HepG2 (cell line): ENCODE measurements around the gene ANTKMT. TPM values are rescaled to one million over a fixed set of nuclear protein-coding genes. Genes with fewer than 3 reads are reported as not detected.

Experiments
- ATAC-seq: fragments of 200-7000 bp; cut with Tn5 transposase; 3 replicates; pipeline ENCODE4 v1.9.1; 2020; ENCODE audit warnings: mild to moderate bottlenecking, moderate library complexity
- BruUV-seq: library from RNA; stranded (reverse); fragments of 400-500 nt; replicated peaks from 2 replicates; lab custom pipeline; 2021; lab: Mats Ljungman, UMichigan
- CTCF ChIA-PET: fragments of 300-600 bp; formaldehyde crosslinking; extraction: SDS; loops from one replicate; lab custom pipeline; 2021; ENCODE audit warnings: low total read pairs, inconsistent platforms, low intra/inter-chr PET ratio; lab: Yijun Ruan, JAX
- POLR2A ChIA-PET: fragments of 350-600 bp; sonication (Branson Sonifier 250); formaldehyde crosslinking; loops from one replicate; lab custom pipeline; 2020; ENCODE audit warnings: antibody characterized with exemption, inconsistent platforms; lab: Yijun Ruan, JAX
- DNase-seq: peaks from one replicate; pipeline ENCODE4 v3.0.0-alpha.2; 2015; ENCODE audit warnings: low spot score
- FAIRE-seq: peaks from 3 replicates; lab custom pipeline; 2011; peaks lifted over from hg19 to GRCh38; lab: Jason Lieb, UNC
- H2AFZ ChIP-seq: one replicate; pipeline ENCODE4 v1.6.1; 2011; ENCODE audit warnings: low read length, inconsistent platforms
- H3K27ac ChIP-seq: fragments of 300-600 bp; 3 replicates; pipeline ENCODE4 v1.8.0; 2011; ENCODE audit warnings: mixed run types, mild to moderate bottlenecking, mixed read lengths, low read length, inconsistent platforms; ENCODE audit not compliant: insufficient read depth; ENCODE audit errors: extremely low read length
- H3K27me3 ChIP-seq, 2 experiments: fragments of 200-600 bp in 1 of 2; 2 replicates in 1 of 2; 3 replicates in 1 of 2; pipeline versions ENCODE4 v1.6.0 to v1.8.0; 2011; ENCODE audit warnings: low read length in 2 of 2, mild to moderate bottlenecking in 2 of 2, moderate library complexity in 2 of 2, inconsistent platforms in 1 of 2; ENCODE audit not compliant: insufficient read depth in 2 of 2, control insufficient read depth in 1 of 2
- H3K36me3 ChIP-seq, 2 experiments: fragments of 200-600 bp in 1 of 2; replicated peaks in 1 of 2; 2 replicates in 1 of 2; 3 replicates in 1 of 2; pipeline versions ENCODE4 v1.5.1 to v1.8.0; 2011; ENCODE audit warnings: low read length in 2 of 2, inconsistent platforms in 1 of 2; ENCODE audit not compliant: insufficient read depth in 2 of 2, control insufficient read depth in 1 of 2
- H3K4me1 ChIP-seq: 2 replicates; pipeline ENCODE4 v1.5.1; 2012; ENCODE audit warnings: low read length, inconsistent platforms; ENCODE audit not compliant: insufficient read depth
- H3K4me2 ChIP-seq: 2 replicates; pipeline ENCODE4 v1.6.0; 2011; ENCODE audit warnings: low read depth, low read length, inconsistent platforms
- H3K4me3 ChIP-seq, 3 experiments: fragments of 200-600 bp in 1 of 3; sonication (generic), shearing (Covaris generic) in 1 of 3; replicated peaks in 1 of 3; 2 replicates each; pipeline ENCODE4 v1.5.1; 2011 to 2016; ENCODE audit warnings: low read length in 3 of 3, inconsistent platforms in 2 of 3, low read depth in 2 of 3, mild to moderate bottlenecking in 2 of 3, control low read depth in 1 of 3, mixed read lengths in 1 of 3; ENCODE audit not compliant: insufficient read depth in 1 of 3
- H3K79me2 ChIP-seq: one replicate; pipeline ENCODE4 v1.6.1; 2011; ENCODE audit warnings: low read length, inconsistent platforms; ENCODE audit not compliant: insufficient read depth
- H3K9ac ChIP-seq: 2 replicates; pipeline ENCODE4 v1.6.0; 2011; ENCODE audit warnings: mild to moderate bottlenecking, low read depth, low read length, inconsistent platforms; ENCODE audit not compliant: insufficient read depth
- H3K9me3 ChIP-seq: 2 replicates; pipeline ENCODE4 v1.5.1; 2012; ENCODE audit warnings: mild to moderate bottlenecking, low read length
- H4K20me1 ChIP-seq: 2 replicates; pipeline ENCODE4 v1.6.0; 2011; ENCODE audit warnings: inconsistent platforms, mild to moderate bottlenecking, low read length, moderate library complexity; ENCODE audit not compliant: insufficient read depth
- SMAD1 ChIP-seq: sonication (generic); formaldehyde crosslinking; IDR thresholded peaks from 2 replicates; pipeline ENCODE4 v1.4.0; 2020; ENCODE audit warnings: missing genetic modification reagents, low read depth, mild to moderate bottlenecking, borderline replicate concordance
- TEAD2 ChIP-seq: sonication (generic); formaldehyde crosslinking; IDR thresholded peaks from 2 replicates; pipeline ENCODE4 v1.9.0; 2021; ENCODE audit warnings: missing genetic modification reagents
- ZNF263 ChIP-seq: sonication (generic); formaldehyde crosslinking; IDR thresholded peaks from 2 replicates; pipeline ENCODE4 v1.4.0; 2020; ENCODE audit warnings: missing genetic modification reagents
- ZNF607 ChIP-seq: sonication (generic); formaldehyde crosslinking; IDR thresholded peaks from 2 replicates; pipeline ENCODE4 v1.5.1; 2020; ENCODE audit warnings: missing genetic modification reagents, mild to moderate bottlenecking, borderline replicate concordance
- WGBS: methylation state at CpG from one replicate; pipeline ENCODE4 v1.1.6; 2017; ENCODE audit warnings: low lambda C conversion rate; 5-methylcytosine and 5-hydroxymethylcytosine counted together
- in situ Hi-C: cut with HindIII; loops from 2 replicates; pipeline ENCODE4 v1.10.0; 2017; ENCODE audit warnings: low pct_unique_long_range_greater_than_20kb; ENCODE audit not compliant: extremely low pct_ligation_motif_present
- intact Hi-C: fragments of 100-400 bp; cut with micrococcal nuclease; formaldehyde crosslinking; loops from one replicate; pipeline ENCODE4 v1.10.0; 2022; ENCODE audit not compliant: unreplicated experiment
- polyA plus RNA-seq, 8 experiments: library from polyadenylated mRNA; depleted of rRNA in 3 of 8; stranded (reverse) in 7 of 8; unstranded in 1 of 8; fragments of >200 nt; fragmentation: Illumina TruSeq in 4 of 8; extraction: Trizol in 4 of 8; gene quantifications; 2 replicates each; pipeline versions ENCODE4 v1.2.1 to v1.2.3, GENCODE V29; 2011 to 2016; ENCODE audit warnings: low read depth in 4 of 8, missing spikeins in 1 of 8, mixed read lengths in 1 of 8; ENCODE audit not compliant: insufficient read depth in 1 of 8
- total RNA-seq, 5 experiments: library from RNA; depleted of rRNA; stranded (reverse); fragments of >200 nt; fragmentation: Illumina TruSeq; extraction: Trizol; gene quantifications; 2 replicates each; pipeline ENCODE4 v1.2.3, GENCODE V29; 2016; ENCODE audit warnings: low read depth in 1 of 5

The ANTKMT gene
- total and polyA plus RNA-seq, 2 of the 13 experiments (the other 11 are each of a cell fraction or from before 2014, with no cell fraction given), result 7.5 to 47.8 TPM

- ChIA-PET CTCF (no interaction called here), POLR2A (no interaction called here)
- Histone ChIP-seq H4K20me1 (no peaks in the 10 kb centered on the region), H3K79me2 (no peaks in the 10 kb centered on the region), H3K4me2 (no peak overlapping the region), H3K4me3 (no peak overlapping the region), H3K9me3 (no peaks in the 10 kb centered on the region), H3K27ac (no peak overlapping the region), H3K9ac (no peak overlapping the region), H3K4me1 (peaks cover 9% of the 10 kb centered on the region), H3K27me3 (peaks cover 19 to 70% of the 10 kb centered on the region in 2 experiments; a peak in 4 of 5 replicates), H3K36me3 (no peaks in the 10 kb centered on the region), H2AFZ (no peak overlapping the region)
- peak; percentile 72 for TF ChIP-seq ZNF263 (CRISPR knock-in tag)
- no peak for TF ChIP-seq TEAD2 (CRISPR knock-in tag)
- FAIRE-seq, result no peak
- ATAC-seq, result no peak
- BruUV-seq, result no TSS peak
- 0% methylated on average over 3 of the region's 3 CpGs for WGBS
- intact Hi-C loops, result no loop called here
- in situ Hi-C loops, result no loop called here
- DNase-seq, result no peak
These were observed 12.9 kb upstream of the ANTKMT start for GRCh38 chr16:708019-708418.

GRCh38 chr16:708959-709358 is 12.0 kb upstream of the ANTKMT start:
- Histone ChIP-seq H3K79me2 (no peaks in the 10 kb centered on the region), H3K27ac (no peak overlapping the region), H2AFZ (no peak overlapping the region), H3K4me1 (peaks cover 13% of the 10 kb centered on the region), H3K36me3 (no peaks in the 10 kb centered on the region), H3K27me3 (peaks cover 14 to 61% of the 10 kb centered on the region in 2 experiments; a peak in 4 of 5 replicates), H3K9me3 (no peaks in the 10 kb centered on the region), H3K4me3 (no peak overlapping the region), H3K4me2 (no peak overlapping the region), H4K20me1 (no peaks in the 10 kb centered on the region), H3K9ac (no peak overlapping the region)
- ATAC-seq, result no peak
- FAIRE-seq, result no peak
- no peak for DNase-seq
- CTCF ChIA-PET, result no interaction called here
- intact Hi-C loops (no loop called here), in situ Hi-C loops (no loop called here)
- TF ChIP-seq ZNF263 (CRISPR knock-in tag) (peak; percentile 68; the same call in 1 of the 2 replicates), SMAD1 (CRISPR knock-in tag) (no peak), ZNF607 (CRISPR knock-in tag) (no peak)
- WGBS, result 0% methylated on average over 4 of the region's 4 CpGs
- POLR2A ChIA-PET, result no interaction called here
- no TSS peak for BruUV-seq
